HepG2 (cell line): ENCODE data around the gene GPR12.
"Not testable (repeated sequence)": the region's sequence is repeated elsewhere in the genome, so short reads cannot be mapped to it uniquely, and the experiment has no call there.

Source experiments
- EHMT2 ChIP-seq: fragments of 200-600 bp; sonication (generic); IDR thresholded peaks from 2 replicates; pipeline ENCODE4 v1.7.0; 2017; ENCODE audit warnings: antibody characterized with exemption, low read depth, low read length, borderline replicate concordance
- GTF2F1 ChIP-seq: fragments of 150-350 bp; IDR thresholded peaks from 2 replicates; pipeline ENCODE4 v1.6.1; 2014; ENCODE audit warnings: low read length
- HCFC1 ChIP-seq: fragments of 150-350 bp; IDR thresholded peaks from 2 replicates; pipeline ENCODE4 v1.6.1; 2014; ENCODE audit warnings: low read depth, low read length
- KLF6 ChIP-seq: IDR thresholded peaks from 2 replicates; pipeline ENCODE4 v1.8.0; 2016; ENCODE audit warnings: missing biosample characterization, missing genetic modification reagents
- MTA3 ChIP-seq: sonication (generic); formaldehyde crosslinking; IDR thresholded peaks from 2 replicates; pipeline ENCODE4 v1.4.0; 2020; ENCODE audit warnings: missing genetic modification reagents
- RBM39 ChIP-seq: fragments of 200-400 bp; formaldehyde crosslinking; IDR thresholded peaks from one replicate; pipeline ENCODE4 v1.6.1; 2018; ENCODE audit warnings: antibody characterized with exemption, mild to moderate bottlenecking, low read depth, low read length; ENCODE audit not compliant: poor library complexity, severe bottlenecking
- ZNF629 ChIP-seq: sonication (generic); formaldehyde crosslinking; conservative IDR thresholded peaks from 2 replicates; pipeline ENCODE4 v1.5.0; 2020; ENCODE audit warnings: missing genetic modification reagents
- TF ChIP-seq, protein P1 (sequence below): sonication (generic); formaldehyde crosslinking; IDR thresholded peaks from 2 replicates; pipeline ENCODE4 v1.4.0; 2020; ENCODE audit warnings: missing genetic modification reagents
- TF ChIP-seq, protein P2 (sequence below): sonication (generic); formaldehyde crosslinking; IDR thresholded peaks from 2 replicates; pipeline ENCODE4 v1.9.0; 2021; ENCODE audit warnings: missing genetic modification reagents, borderline replicate concordance
- TF ChIP-seq, protein P3 (sequence below): IDR thresholded peaks from 2 replicates; pipeline ENCODE4 v1.6.1; 2016; ENCODE audit warnings: low read depth, control low read depth
- TF ChIP-seq, protein P4 (sequence below): sonication (generic); formaldehyde crosslinking; IDR thresholded peaks from 2 replicates; pipeline ENCODE4 v1.5.1; 2020; ENCODE audit warnings: mild to moderate bottlenecking, moderate library complexity, missing genetic modification reagents

DNA sequence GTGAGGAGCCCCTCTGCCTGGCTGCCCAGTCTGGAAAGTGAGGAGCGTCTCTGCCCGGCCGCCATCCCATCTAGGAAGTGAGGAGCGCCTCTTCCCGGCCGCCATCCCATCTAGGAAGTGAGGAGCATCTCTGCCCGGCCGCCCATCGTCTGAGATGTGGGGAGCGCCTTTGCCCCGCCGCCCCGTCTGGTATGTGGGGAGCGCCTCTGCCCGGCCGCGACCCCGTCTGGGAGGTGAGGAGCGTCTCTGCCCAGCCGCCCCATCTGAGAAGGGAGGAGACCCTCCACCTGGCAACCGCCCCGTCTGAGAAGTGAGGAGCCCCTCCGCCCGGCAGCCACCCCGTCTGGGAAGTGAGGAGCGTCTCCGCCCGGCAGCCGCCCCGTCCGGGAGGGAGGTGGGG is 37.0 kb downstream of the GPR12 start:
- not testable (repeated sequence) for TF ChIP-seq EHMT2; ZNF629 (CRISPR knock-in tag); KLF6 (CRISPR knock-in tag); MTA3 (CRISPR knock-in tag); HCFC1; RBM39; GTF2F1
- TF ChIP-seq, protein P1, sequence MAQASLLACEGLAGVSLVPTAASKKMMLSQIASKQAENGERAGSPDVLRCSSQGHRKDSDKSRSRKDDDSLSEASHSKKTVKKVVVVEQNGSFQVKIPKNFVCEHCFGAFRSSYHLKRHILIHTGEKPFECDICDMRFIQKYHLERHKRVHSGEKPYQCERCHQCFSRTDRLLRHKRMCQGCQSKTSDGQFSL = not testable (repeated sequence)
- TF ChIP-seq, protein P2, sequence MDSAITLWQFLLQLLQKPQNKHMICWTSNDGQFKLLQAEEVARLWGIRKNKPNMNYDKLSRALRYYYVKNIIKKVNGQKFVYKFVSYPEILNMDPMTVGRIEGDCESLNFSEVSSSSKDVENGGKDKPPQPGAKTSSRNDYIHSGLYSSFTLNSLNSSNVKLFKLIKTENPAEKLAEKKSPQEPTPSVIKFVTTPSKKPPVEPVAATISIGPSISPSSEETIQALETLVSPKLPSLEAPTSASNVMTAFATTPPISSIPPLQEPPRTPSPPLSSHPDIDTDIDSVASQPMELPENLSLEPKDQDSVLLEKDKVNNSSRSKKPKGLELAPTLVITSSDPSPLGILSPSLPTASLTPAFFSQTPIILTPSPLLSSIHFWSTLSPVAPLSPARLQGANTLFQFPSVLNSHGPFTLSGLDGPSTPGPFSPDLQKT = not testable (repeated sequence)
- TF ChIP-seq, protein P3, sequence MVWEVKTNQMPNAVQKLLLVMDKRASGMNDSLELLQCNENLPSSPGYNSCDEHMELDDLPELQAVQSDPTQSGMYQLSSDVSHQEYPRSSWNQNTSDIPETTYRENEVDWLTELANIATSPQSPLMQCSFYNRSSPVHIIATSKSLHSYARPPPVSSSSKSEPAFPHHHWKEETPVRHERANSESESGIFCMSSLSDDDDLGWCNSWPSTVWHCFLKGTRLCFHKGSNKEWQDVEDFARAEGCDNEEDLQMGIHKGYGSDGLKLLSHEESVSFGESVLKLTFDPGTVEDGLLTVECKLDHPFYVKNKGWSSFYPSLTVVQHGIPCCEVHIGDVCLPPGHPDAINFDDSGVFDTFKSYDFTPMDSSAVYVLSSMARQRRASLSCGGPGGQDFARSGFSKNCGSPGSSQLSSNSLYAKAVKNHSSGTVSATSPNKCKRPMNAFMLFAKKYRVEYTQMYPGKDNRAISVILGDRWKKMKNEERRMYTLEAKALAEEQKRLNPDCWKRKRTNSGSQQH (CRISPR knock-in tag) = not testable (repeated sequence)
- TF ChIP-seq, protein P4, sequence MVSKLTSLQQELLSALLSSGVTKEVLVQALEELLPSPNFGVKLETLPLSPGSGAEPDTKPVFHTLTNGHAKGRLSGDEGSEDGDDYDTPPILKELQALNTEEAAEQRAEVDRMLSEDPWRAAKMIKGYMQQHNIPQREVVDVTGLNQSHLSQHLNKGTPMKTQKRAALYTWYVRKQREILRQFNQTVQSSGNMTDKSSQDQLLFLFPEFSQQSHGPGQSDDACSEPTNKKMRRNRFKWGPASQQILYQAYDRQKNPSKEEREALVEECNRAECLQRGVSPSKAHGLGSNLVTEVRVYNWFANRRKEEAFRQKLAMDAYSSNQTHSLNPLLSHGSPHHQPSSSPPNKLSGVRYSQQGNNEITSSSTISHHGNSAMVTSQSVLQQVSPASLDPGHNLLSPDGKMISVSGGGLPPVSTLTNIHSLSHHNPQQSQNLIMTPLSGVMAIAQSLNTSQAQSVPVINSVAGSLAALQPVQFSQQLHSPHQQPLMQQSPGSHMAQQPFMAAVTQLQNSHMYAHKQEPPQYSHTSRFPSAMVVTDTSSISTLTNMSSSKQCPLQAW = not testable (repeated sequence)
